GM12873 (cell line): ENCODE results near the gene ZNF835.

Source experiments
- CTCF ChIP-seq: IDR thresholded peaks from 2 replicates; pipeline ENCODE4 v1.5.1; 2012; ENCODE audit warnings: low read depth, mild to moderate bottlenecking, moderate library complexity, low read length, control low read depth; ENCODE audit not compliant: insufficient read depth; ENCODE audit errors: missing control alignments

ZNF835 gene

GRCh38 chr19:56637976-56638555 lies 33.5 kb downstream of the ZNF835 start:
- TF ChIP-seq CTCF = no peak

DNA sequence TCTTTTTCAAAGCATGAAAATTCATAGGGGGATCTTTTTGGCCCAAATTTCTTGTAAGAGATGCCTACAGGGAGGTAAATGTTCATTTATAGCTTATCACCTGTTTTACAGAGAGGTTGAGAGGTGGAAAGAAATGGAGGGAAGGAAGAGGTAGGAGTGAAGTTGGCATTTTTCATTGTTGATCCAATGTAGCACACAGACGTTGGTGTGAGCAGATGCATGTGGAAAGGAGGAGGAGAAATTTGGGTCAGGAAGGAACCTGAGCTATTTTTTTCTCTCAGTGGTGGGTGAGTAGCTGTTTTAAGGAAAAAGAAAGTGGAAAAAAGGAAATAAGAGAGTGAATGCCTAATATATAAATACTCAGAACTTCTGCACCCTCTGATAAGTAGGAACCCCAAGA lies 38.5 kb downstream of the ZNF835 start:
- no peak for TF ChIP-seq CTCF

GRCh38 chr19:56625708-56626107 lies 45.8 kb downstream of the ZNF835 start:
- TF ChIP-seq CTCF = no peak

DNA sequence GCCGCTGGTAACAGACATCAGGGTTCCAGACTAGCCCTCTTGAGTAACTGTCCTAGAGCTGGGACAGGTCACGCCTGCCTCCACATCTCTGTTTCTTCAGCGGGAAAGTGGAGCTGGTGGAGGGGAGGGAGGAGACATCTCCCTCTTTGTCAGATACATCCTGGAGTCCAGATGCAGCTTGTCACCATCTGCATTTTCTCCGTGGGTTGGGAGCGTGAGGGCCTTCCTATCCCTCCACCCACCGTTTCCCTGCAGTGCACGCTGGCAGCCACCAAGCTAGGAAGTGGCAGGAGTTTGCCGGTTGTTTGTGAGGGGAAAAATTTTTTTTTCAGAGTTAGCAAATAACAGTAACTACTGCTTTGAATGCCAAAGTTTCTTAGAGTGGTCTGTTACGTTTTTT lies 48.6 kb downstream of the ZNF835 start:
- no peak for TF ChIP-seq CTCF

GRCh38 chr19:56622374-56622773 lies 49.2 kb downstream of the ZNF835 start:
- no peak for TF ChIP-seq CTCF

DNA sequence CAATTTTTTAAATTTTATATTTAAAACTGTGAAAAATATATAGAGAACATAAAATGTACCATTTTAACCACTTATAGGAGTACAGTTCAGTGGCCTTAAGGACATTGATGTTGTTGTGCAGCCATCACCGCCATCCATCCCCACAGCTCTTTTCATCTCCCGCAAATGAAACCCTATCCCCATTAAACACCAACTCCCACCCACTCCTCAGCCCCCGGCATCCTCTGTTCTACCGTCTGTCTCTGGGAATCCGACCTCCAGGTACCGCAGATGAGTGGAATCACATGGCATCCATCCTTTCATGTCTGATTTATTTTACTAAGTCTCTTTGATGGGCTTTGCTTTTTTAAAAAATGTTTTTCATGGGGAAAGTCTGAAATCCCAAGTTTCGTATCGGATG lies 52.4 kb downstream of the ZNF835 start:
- TF ChIP-seq CTCF = no peak

DNA sequence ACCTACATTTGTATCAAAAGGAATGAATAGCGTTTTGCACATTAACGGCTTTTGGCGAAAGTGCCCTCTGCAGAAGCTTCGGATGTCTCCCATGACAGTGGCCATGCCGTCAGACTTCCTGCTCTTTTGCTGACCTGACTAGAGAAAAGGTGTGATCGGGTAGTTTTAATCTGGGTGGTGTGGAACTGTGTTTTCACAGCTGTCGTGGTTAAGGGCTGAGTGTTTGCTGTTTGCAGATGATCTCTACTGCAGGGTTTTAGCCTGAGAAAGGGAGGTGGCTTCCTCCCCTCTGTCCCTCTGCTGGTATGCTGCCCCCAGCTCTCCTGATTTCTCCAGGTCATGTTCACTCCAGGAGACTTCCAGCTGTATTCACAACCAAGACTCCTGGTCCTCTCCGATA lies 54.0 kb downstream of the ZNF835 start:
- no peak for TF ChIP-seq CTCF

- TF ChIP-seq CTCF = no peak
Measured at GRCh38 chr19:56613639-56614038, 57.9 kb downstream of the ZNF835 start.
